GM21825 (cell line): ENCODE results near the gene GPR27.

ENCODE experiments used
- ATAC-seq: cut with Tn5 transposase; IDR thresholded peaks from one replicate; pipeline ENCODE4 v1.9.1; 2021; ENCODE audit warnings: mild to moderate bottlenecking, moderate library complexity; ENCODE audit not compliant: unreplicated experiment

GPR27 gene

GRCh38 chr3:71753701-71754609 lies at the start of gene GPR27:
TSS of gene GPR27 (plus strand) at chr3:71753855. CDS start at chr3:71754050, 195 bp downstream.
- no peak for ATAC-seq

DNA sequence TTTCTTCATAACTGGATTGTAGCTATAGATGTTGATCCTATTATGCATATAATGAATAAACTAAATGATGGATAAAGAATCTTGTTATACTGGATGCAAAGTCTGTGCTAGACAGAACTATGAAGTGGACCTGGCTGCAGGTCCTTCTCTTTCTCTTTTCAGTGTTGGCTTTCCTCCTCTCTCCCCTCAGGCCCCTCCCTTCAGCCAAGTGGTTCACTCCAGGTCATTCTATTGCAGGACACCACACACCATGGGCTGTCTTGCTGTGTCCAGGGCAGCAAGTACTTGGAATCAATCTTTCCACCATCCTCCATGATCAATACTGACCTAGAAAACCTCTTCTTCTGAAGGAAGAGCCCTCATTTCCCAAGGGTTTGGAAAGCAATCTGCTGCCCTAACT lies 48.7 kb upstream of the GPR27 start:
- ATAC-seq, result no peak

GRCh38 chr3:71705681-71706080 lies 48.0 kb upstream of the GPR27 start:
- ATAC-seq, result no peak

DNA sequence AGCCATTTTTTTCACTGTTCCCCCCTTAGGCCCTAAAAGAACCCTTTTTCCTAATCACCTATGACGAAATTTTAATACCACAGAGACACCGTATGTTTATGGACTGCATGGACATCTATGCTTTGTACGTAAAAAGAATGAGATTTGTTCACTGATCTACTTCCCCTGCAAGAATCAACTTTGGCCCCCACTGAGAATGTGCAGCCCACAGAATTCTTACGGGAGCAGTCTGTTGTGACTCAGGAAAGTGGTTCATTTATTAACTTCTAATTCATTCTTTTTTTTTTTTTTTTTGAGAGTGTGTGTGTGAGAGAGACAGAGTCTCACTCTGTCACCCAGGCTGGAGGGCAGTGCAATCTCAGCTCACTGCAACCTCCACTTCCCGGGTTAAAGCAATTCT lies 46.1 kb upstream of the GPR27 start:
- ATAC-seq, result no peak

GRCh38 chr3:71708476-71709105 lies 45.1 kb upstream of the GPR27 start:
- no peak for ATAC-seq

GRCh38 chr3:71709908-71710511 lies 43.6 kb upstream of the GPR27 start:
- no peak for ATAC-seq

DNA sequence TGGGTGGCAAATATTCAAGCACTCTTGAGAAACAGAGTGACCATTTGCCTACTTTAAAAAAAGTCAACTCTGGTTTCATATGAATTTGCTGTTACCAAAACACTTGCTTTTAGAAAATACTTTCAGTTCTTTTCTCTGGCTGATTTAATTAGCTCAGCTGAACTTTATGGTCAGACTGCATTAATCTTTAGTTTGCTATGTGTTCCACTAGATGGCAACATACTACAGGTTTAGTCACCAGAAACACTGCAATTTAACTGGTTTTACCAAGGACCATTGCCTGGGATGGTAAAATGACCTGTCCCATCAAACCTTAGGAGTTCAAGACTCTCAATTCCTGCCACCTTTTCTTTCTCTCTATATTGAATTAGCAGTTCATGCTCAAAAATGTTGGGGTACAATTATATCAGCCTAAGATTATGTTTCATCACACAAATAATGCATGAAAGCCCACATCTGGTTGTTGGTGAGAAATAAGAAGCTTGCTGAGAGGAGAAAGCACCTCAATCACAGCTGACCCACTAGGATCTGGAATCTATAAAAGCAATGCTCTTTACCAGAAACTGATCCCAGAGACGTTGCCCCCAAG lies 42.7 kb upstream of the GPR27 start:
- no peak for ATAC-seq

GRCh38 chr3:71713041-71713440 lies 40.6 kb upstream of the GPR27 start:
- ATAC-seq, result no peak

DNA sequence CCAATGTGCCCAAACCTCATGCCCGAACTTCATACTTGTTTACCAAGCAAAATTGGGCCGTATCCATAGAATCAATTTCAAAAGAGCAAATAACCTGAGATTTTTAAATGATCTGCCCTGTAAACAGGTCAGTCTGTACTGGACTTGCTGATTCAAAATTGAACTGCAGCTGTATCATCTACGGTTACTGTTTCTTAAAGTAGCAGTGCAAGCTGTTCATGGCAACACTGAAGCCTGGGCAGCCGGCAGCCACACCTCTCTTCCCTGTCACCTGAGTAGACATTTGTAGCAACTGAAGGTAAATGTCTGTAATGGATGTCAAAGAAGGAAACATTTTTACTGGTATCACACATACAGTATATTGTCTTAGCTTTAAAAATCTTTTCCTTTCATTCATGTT lies 39.1 kb upstream of the GPR27 start:
- no peak for ATAC-seq

DNA sequence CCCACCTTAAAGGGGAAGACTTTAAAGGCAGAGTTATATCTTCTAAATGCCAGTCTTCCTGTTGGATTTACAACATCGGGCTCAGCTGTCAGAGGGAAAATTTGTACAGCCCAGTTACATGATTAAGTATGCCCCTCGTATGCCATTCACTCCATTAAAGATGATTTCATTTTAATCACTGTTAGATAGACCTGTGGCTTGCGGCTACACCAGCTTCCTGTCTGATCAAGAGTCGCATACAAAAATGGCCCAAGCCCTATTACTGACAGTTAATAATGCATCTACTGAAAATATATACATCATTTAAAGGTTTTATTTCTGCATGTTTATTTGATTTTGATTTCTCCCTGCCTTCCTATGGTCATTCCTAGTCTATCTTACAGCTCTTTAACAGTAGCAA lies 35.6 kb upstream of the GPR27 start:
- ATAC-seq, result no peak

- no peak for ATAC-seq
These were observed 32.7 kb upstream of the GPR27 start for GRCh38 chr3:71721002-71721401.

- no peak for ATAC-seq
These were observed 32.0 kb upstream of the GPR27 start for GRCh38 chr3:71721651-71722157.

- ATAC-seq, result no peak
These were observed 31.0 kb upstream of the GPR27 start for GRCh38 chr3:71722693-71723092.

- no peak for ATAC-seq
These were observed 30.0 kb upstream of the GPR27 start for GRCh38 chr3:71723452-71724170.

- ATAC-seq, result no peak
These were observed 29.5 kb upstream of the GPR27 start for GRCh38 chr3:71724171-71724453.

- peak; percentile 53 for ATAC-seq
These were observed 28.9 kb upstream of the GPR27 start for GRCh38 chr3:71724584-71725270.

DNA sequence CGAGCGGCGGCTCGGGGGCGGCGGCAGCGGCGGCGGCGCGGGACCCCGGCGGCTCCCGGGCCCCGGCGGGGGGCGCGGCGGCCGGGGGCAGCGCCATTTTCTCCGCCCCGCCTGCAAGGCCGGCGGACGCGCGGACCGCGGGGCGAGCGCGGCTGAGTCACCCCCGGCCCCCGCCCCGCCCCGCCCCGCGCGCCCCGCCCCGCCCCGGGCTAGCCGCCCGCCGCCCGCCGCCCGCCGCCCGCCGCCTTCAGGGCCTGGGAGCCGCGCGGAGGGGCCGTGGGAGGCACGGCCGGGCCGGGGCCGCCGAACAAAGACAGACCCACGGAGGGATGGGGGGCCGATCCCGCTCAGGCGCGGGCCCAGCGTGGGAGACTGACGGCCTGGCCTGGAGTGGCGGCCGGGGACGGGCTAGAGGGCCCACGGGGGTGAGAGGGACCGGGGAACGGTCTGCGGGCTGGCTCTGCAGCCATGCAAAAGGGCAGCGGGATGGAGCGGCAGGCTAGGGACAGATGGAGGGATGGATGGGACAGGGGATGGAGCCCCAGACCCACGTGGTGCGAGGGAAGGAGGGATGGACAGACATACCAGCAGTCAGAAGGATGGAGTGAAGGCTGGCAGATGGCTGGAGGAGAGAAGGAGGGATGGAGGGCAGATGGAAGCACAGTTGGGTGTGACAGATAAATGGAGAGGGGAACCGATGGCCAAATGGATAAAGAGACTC lies 28.2 kb upstream of the GPR27 start, which contains the start of gene EIF4E3:
EIF4E3 (minus strand) TSS at position 132 of the 721 bp plus-strand sequence; CDS start at position 97, 35 bp downstream.
- ATAC-seq, result peak; percentile 52

DNA sequence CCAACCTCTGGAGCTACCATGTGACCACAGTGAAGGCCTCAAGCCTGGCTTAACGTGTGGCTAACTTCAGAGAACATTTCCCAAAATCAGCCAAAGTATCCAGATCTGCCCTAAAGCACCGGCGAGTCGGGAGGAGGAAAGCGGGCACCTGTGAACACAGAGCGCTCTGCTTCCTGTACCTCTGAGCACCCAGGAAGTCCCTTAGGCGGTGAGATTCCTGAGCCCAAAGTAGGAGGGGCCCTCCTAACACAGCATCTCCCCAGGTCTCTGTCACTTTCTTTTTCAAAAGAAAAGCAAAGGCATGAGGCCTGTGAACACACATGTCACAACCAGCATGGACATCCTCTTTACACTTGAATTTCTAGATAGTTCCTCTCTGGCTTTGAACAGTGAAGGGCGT lies 27.5 kb upstream of the GPR27 start:
- ATAC-seq, result no peak

GRCh38 chr3:71728632-71729342 lies 24.9 kb upstream of the GPR27 start:
- ATAC-seq, result no peak
